GM12801 (cell line): Measurements from ENCODE around the gene TMEFF1.

Experiments
- TF ChIP-seq, protein P1 (sequence below): IDR thresholded peaks from one replicate; pipeline ENCODE4 v1.5.1; 2011; ENCODE audit warnings: control low read depth; ENCODE audit not compliant: insufficient read length; ENCODE audit errors: extremely low read depth

The TMEFF1 gene

GRCh38 chr9:100455470-100455869 lies 17.5 kb upstream of the TMEFF1 start:
- TF ChIP-seq, protein P1, sequence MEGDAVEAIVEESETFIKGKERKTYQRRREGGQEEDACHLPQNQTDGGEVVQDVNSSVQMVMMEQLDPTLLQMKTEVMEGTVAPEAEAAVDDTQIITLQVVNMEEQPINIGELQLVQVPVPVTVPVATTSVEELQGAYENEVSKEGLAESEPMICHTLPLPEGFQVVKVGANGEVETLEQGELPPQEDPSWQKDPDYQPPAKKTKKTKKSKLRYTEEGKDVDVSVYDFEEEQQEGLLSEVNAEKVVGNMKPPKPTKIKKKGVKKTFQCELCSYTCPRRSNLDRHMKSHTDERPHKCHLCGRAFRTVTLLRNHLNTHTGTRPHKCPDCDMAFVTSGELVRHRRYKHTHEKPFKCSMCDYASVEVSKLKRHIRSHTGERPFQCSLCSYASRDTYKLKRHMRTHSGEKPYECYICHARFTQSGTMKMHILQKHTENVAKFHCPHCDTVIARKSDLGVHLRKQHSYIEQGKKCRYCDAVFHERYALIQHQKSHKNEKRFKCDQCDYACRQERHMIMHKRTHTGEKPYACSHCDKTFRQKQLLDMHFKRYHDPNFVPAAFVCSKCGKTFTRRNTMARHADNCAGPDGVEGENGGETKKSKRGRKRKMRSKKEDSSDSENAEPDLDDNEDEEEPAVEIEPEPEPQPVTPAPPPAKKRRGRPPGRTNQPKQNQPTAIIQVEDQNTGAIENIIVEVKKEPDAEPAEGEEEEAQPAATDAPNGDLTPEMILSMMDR, result no peak

DNA sequence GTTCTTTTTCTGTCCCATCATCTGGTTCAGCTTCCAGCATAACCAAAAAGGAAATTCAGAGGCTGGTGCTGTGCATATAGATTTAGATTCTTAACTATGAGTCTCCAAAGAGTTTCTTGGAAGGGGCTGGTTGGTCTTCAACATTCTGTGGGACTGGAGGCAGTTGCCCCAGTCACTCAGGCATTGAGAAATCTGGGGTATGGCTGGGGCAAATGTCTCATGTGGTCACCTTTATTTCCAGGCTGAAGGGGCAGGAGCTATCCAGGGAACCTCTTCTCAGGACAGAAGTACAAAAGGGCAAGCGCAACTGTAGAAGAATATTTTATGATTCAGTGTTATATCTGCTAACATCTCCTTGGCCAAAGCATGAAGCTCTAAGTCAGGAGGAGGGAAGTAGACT lies 15.4 kb upstream of the TMEFF1 start:
- TF ChIP-seq, protein P1, result no peak

- TF ChIP-seq, protein P1, result no peak
Measured at GRCh38 chr9:100459963-100460362, 13.0 kb upstream of the TMEFF1 start.

DNA sequence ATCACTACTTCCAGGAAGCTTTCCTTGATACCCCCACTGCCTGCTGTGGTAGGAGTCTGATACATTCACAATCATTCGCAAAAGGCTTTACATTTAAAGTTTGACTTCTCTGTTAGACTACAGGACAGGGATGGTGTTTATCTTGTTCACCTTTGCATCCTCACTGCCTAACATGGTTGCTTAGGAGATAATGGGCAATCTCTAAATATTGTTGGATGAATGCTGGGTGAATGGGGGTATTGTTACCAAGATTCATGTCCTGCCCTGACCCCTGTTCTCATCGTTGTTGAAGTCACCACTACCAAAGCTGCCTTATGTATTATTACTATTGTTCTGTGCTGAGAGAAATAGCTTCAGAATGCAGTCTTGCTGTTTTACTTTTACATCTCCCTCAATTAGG lies 7.7 kb upstream of the TMEFF1 start:
- TF ChIP-seq, protein P1, result no peak

- TF ChIP-seq, protein P1, result no peak
Measured at GRCh38 chr9:100465761-100466160, 7.2 kb upstream of the TMEFF1 start.

DNA sequence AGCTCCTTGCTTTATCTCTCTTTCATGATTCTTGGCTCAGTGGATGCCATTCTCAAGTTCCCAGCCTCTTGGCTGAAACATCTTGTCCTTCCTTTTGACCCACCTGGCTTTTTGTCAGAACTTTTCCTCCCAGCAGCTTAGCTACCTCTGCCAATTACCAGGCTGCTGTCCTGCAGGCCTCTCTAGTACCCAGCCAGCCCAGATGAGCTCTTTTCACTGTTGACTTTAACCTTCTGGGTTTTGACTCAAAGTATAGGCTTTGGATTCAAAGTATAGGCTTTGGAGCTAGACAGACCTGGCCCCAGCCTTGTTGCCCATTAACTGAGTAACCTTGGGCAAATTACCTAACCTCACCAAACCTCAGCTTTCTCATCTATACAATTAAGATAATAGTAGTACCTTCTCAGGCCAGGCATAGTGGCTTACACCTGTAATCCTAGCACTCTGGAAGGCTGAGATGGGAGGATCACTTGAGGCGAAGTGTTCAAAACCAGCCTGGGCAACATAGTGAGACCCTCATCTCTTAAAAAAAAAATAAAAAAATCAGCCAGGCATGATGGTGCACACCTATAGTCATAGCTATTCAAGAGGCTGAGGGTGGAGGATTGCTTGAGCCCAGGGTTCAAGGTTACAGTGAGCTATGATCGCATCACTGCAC lies 6.6 kb upstream of the TMEFF1 start:
- TF ChIP-seq, protein P1, result no peak

DNA sequence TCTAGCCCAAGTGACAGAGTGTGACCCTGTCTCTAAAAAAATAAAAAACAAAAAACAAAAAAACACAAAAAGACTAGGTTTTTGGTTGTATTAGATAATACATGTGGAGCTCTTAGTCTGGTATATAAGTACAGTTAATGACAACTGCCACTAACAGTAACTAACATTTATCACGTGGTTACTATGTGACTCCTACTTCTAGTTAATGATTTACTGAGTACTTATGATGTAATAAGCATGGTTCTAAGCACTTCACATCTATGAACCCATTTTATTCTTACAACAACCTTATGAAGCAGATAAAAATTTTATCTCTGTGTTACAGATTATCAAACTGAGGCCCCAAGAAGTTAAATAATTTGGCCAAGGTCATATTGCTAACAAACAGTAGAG lies 6.1 kb upstream of the TMEFF1 start:
- TF ChIP-seq, protein P1, result no peak
